ENCODE data around the gene ISG20. TPM values are rescaled to one million over a fixed set of nuclear protein-coding genes. Genes with fewer than 3 reads are reported as not detected.

ISG20 gene
- total RNA-seq, 2 experiments from 2014 or later: 310 to 345 TPM

GRCh38 chr15:88693191-88693590 lies 54.4 kb downstream of the ISG20 start:
- no peak overlapping the region for H3K4me3 ChIP-seq (ENCODE audit: low read depth, low read length, poor library complexity, severe bottlenecking)
- no peak for DNase-seq (ENCODE audit: low spot score)
- H3K36me3 ChIP-seq (ENCODE audit: insufficient read depth, low read length): no peaks in the 10 kb centered on the region
- 0 out of 2 replicates have a peak, but pooled peaks cover 6% of the 10 kb centered on the region for H3K9me3 ChIP-seq (ENCODE audit: low read length)
- H4K20me1 ChIP-seq (ENCODE audit: insufficient read depth, low read length): no peaks in the 10 kb centered on the region
- H3K79me2 ChIP-seq (ENCODE audit: insufficient read depth, low read depth, low read length): no peaks in the 10 kb centered on the region
- TF ChIP-seq CTCF (conservative IDR thresholded peaks at IDR 0.05; ENCODE audit: low read length) (no peak), EZH2phosphoT487 (IDR thresholded peaks at IDR 0.05; ENCODE audit: borderline replicate concordance, low read depth, low read length) (no peak)
- no peak overlapping the region for H2AFZ ChIP-seq (ENCODE audit: low read length)
- ChIA-PET CTCF (ENCODE audit: unreplicated experiment) (no interaction called here), POLR2A (no interaction called here)
- no peak overlapping the region for H3K4me2 ChIP-seq (ENCODE audit: low read length)
- H3K4me1 ChIP-seq (ENCODE audit: insufficient read depth, low read length, poor library complexity, severe bottlenecking): no peaks in the 10 kb centered on the region
- H3K27ac ChIP-seq (ENCODE audit: low read depth, low read length, poor library complexity, severe bottlenecking): no peak overlapping the region
- BruUV-seq (replicated peaks): no TSS peak
- intact Hi-C loops (cut with micrococcal nuclease; ENCODE audit: unreplicated experiment): no loop called here
- H3K9me2 ChIP-seq (ENCODE audit: insufficient read depth, low read length): no peaks in the 10 kb centered on the region

- no peaks in the 10 kb centered on the region for H3K79me2 ChIP-seq (ENCODE audit: insufficient read depth, low read depth, low read length)
- DNase-seq (ENCODE audit: low spot score): no peak
- H2AFZ ChIP-seq (ENCODE audit: low read length): no peak overlapping the region
- BruUV-seq (replicated peaks): no TSS peak
- no peaks in the 10 kb centered on the region for H3K4me1 ChIP-seq (ENCODE audit: insufficient read depth, low read length, poor library complexity, severe bottlenecking)
- H4K20me1 ChIP-seq (ENCODE audit: insufficient read depth, low read length): no peaks in the 10 kb centered on the region
- H3K4me3 ChIP-seq (ENCODE audit: low read depth, low read length, poor library complexity, severe bottlenecking): no peak overlapping the region
- no peaks in the 10 kb centered on the region for H3K9me3 ChIP-seq (ENCODE audit: low read length)
- TF ChIP-seq EZH2phosphoT487 (IDR thresholded peaks at IDR 0.05; ENCODE audit: borderline replicate concordance, low read depth, low read length) (no peak), CTCF (conservative IDR thresholded peaks at IDR 0.05; ENCODE audit: low read length) (no peak)
- no peaks in the 10 kb centered on the region for H3K9me2 ChIP-seq (ENCODE audit: insufficient read depth, low read length)
- H3K27ac ChIP-seq (ENCODE audit: low read depth, low read length, poor library complexity, severe bottlenecking): no peak overlapping the region
- POLR2A ChIA-PET: no interaction called here
- H3K36me3 ChIP-seq (ENCODE audit: insufficient read depth, low read length): no peaks in the 10 kb centered on the region
- CTCF ChIA-PET (ENCODE audit: unreplicated experiment): no interaction called here
- intact Hi-C loops (cut with micrococcal nuclease; ENCODE audit: unreplicated experiment): no loop called here
- H3K4me2 ChIP-seq (ENCODE audit: low read length): no peak overlapping the region
Observed at GRCh38 chr15:88695101-88695500, 56.3 kb downstream of the ISG20 start.

GRCh38 chr15:88695691-88696251 lies 57.0 kb downstream of the ISG20 start:
- ChIA-PET POLR2A (no interaction called here), CTCF (ENCODE audit: unreplicated experiment) (no interaction called here)
- TF ChIP-seq CTCF (conservative IDR thresholded peaks at IDR 0.05; ENCODE audit: low read length): no peak
- no peak for TF ChIP-seq EZH2phosphoT487 (IDR thresholded peaks at IDR 0.05; ENCODE audit: borderline replicate concordance, low read depth, low read length)
- no peaks in the 10 kb centered on the region for H4K20me1 ChIP-seq (ENCODE audit: insufficient read depth, low read length)
- no peaks in the 10 kb centered on the region for H3K9me2 ChIP-seq (ENCODE audit: insufficient read depth, low read length)
- no peaks in the 10 kb centered on the region for H3K36me3 ChIP-seq (ENCODE audit: insufficient read depth, low read length)
- no peak overlapping the region for H2AFZ ChIP-seq (ENCODE audit: low read length)
- no peaks in the 10 kb centered on the region for H3K9me3 ChIP-seq (ENCODE audit: low read length)
- DNase-seq (ENCODE audit: low spot score): no peak
- H3K27ac ChIP-seq (ENCODE audit: low read depth, low read length, poor library complexity, severe bottlenecking): no peak overlapping the region
- no peak overlapping the region for H3K4me2 ChIP-seq (ENCODE audit: low read length)
- no peaks in the 10 kb centered on the region for H3K79me2 ChIP-seq (ENCODE audit: insufficient read depth, low read depth, low read length)
- intact Hi-C loops (cut with micrococcal nuclease; ENCODE audit: unreplicated experiment): no loop called here
- H3K4me1 ChIP-seq (ENCODE audit: insufficient read depth, low read length, poor library complexity, severe bottlenecking): no peaks in the 10 kb centered on the region
- no peak overlapping the region for H3K4me3 ChIP-seq (ENCODE audit: low read depth, low read length, poor library complexity, severe bottlenecking)
- no TSS peak for BruUV-seq (replicated peaks)
